BJ (cell line): ENCODE measurements around the gene GRIA2. TPM values are rescaled to one million over a fixed set of nuclear protein-coding genes. Genes with fewer than 3 reads are reported as not detected.

ENCODE experiments used
- CTCF ChIA-PET: fragments of 350-600 bp; formaldehyde crosslinking; extraction: SDS; loops from one replicate; lab custom pipeline; 2021; ENCODE audit warnings: antibody characterized with exemption, inconsistent platforms; lab: Yijun Ruan, JAX
- POLR2A ChIA-PET: fragments of 300-600 bp; sonication (Branson Sonifier 250); formaldehyde crosslinking; extraction: SDS; loops from one replicate; lab custom pipeline; 2021; ENCODE audit warnings: antibody characterized with exemption; lab: Charles Lee
- DNase-seq: peaks from one replicate; pipeline ENCODE4 v3.0.0-alpha.2; 2011; ENCODE audit warnings: low read depth
- H3K27me3 ChIP-seq: 2 replicates; pipeline ENCODE4 v1.6.0; 2011; ENCODE audit warnings: low read length; ENCODE audit not compliant: control insufficient read depth, insufficient read depth
- H3K36me3 ChIP-seq: 2 replicates; pipeline ENCODE4 v1.5.1; 2011; ENCODE audit warnings: low read length; ENCODE audit not compliant: control insufficient read depth, insufficient read depth
- H3K4me3 ChIP-seq: 2 replicates; pipeline ENCODE4 v1.5.1; 2011; ENCODE audit warnings: low read depth, mild to moderate bottlenecking, control low read depth, low read length
- polyA plus RNA-seq: library from polyadenylated mRNA; depleted of rRNA; stranded (reverse); fragments of >200 nt; gene quantifications from 2 replicates; pipeline ENCODE4 v1.2.3, GENCODE V29; 2011
- TF ChIP-seq, protein P1 (sequence below): IDR thresholded peaks from 2 replicates; pipeline ENCODE4 v1.5.1; 2011; ENCODE audit warnings: low read depth, mild to moderate bottlenecking, control low read depth, inconsistent platforms, low read length, moderate library complexity; ENCODE audit not compliant: insufficient read depth

Gene GRIA2
- polyA plus RNA-seq, 1 experiment = not detected

DNA sequence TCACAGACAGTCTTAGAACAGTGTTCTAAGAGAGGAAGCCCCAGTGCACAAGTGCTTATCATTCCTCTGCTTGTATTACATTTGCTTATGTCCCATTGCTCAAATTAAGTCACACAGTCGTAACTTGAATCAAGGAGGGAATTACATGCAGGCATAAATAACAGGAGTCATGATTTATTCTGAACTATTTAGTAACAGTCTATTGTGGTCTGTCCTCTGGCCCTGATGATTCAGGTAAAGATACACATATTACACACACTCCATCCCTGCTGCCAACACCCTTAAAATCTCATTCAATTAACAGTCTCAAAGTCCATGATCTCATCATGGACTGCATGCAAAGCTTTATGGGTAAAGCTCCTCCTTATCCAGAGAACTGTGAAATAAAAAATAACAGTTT, 60.1 kb downstream of the GRIA2 start:
- TF ChIP-seq, protein P1, sequence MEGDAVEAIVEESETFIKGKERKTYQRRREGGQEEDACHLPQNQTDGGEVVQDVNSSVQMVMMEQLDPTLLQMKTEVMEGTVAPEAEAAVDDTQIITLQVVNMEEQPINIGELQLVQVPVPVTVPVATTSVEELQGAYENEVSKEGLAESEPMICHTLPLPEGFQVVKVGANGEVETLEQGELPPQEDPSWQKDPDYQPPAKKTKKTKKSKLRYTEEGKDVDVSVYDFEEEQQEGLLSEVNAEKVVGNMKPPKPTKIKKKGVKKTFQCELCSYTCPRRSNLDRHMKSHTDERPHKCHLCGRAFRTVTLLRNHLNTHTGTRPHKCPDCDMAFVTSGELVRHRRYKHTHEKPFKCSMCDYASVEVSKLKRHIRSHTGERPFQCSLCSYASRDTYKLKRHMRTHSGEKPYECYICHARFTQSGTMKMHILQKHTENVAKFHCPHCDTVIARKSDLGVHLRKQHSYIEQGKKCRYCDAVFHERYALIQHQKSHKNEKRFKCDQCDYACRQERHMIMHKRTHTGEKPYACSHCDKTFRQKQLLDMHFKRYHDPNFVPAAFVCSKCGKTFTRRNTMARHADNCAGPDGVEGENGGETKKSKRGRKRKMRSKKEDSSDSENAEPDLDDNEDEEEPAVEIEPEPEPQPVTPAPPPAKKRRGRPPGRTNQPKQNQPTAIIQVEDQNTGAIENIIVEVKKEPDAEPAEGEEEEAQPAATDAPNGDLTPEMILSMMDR = no peak
- H3K36me3 ChIP-seq = no peaks in the 10 kb centered on the region
- no peak overlapping the region for H3K4me3 ChIP-seq
- no peaks in the 10 kb centered on the region for H3K27me3 ChIP-seq
- no peak for DNase-seq
- ChIA-PET POLR2A (no interaction called here), CTCF (no interaction called here)

GRCh38 chr4:157282019-157282418, 61.5 kb downstream of the GRIA2 start:
- DNase-seq = no peak
- Histone ChIP-seq H3K27me3 (no peaks in the 10 kb centered on the region), H3K4me3 (no peak overlapping the region), H3K36me3 (no peaks in the 10 kb centered on the region)
- POLR2A ChIA-PET = no interaction called here
- CTCF ChIA-PET = no interaction called here
- TF ChIP-seq, protein P1 = no peak

DNA sequence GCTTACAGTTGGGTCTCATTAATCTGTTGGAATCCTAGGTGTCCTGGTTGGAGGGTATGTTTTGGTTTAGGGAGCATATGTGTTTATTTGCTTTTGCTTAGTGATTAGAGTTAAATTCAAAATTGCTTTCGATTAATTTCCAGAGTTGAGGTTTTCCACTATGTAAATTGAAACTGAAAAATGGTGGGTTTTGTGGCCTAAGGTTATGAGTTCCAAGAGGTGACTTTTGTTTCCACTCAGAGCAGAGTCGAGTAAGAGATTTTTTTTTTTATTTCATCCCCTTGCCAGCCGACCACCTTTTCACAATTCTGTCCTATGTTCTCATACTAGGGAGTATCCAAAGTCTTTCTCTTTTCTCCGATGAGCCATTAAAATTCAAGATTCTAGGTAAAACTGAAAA, 66.9 kb downstream of the GRIA2 start:
- CTCF ChIA-PET = no interaction called here
- Histone ChIP-seq H3K27me3 (no peaks in the 10 kb centered on the region), H3K36me3 (no peaks in the 10 kb centered on the region), H3K4me3 (no peak overlapping the region)
- DNase-seq = no peak
- TF ChIP-seq, protein P1 = no peak
- POLR2A ChIA-PET = no interaction called here

GRCh38 chr4:157290622-157291021, 70.1 kb downstream of the GRIA2 start:
- POLR2A ChIA-PET = no interaction called here
- H3K27me3 ChIP-seq = no peaks in the 10 kb centered on the region
- CTCF ChIA-PET = interaction anchor here (0.8 to 1.5 kb wide), 3 partner anchors 15 to 1121 kb away, joined by 3 to 8 read pairs (median 3); no protein-coding TSS in a partner anchor
- no peaks in the 10 kb centered on the region for H3K36me3 ChIP-seq
- no peak for DNase-seq
- TF ChIP-seq, protein P1 = no peak
- H3K4me3 ChIP-seq = no peak overlapping the region

GRCh38 chr4:157291071-157291470, 70.5 kb downstream of the GRIA2 start:
- no peaks in the 10 kb centered on the region for H3K36me3 ChIP-seq
- no peak for DNase-seq
- H3K4me3 ChIP-seq = no peak overlapping the region
- TF ChIP-seq, protein P1 = peak; percentile 31; the same call in 1 of the 2 replicates
- POLR2A ChIA-PET = no interaction called here
- CTCF ChIA-PET = interaction anchor here (0.8 to 1.5 kb wide), 3 partner anchors 15 to 1121 kb away, joined by 3 to 8 read pairs (median 3); no protein-coding TSS in a partner anchor
- no peaks in the 10 kb centered on the region for H3K27me3 ChIP-seq
